Loucy (cell line): ENCODE data around the gene NLRP7.

Experiments used
- CTCF ChIP-seq: fragments of 200-600 bp; sonication (generic); conservative IDR thresholded peaks from 2 replicates; pipeline ENCODE4 v1.5.1; 2014; ENCODE audit warnings: mild to moderate bottlenecking, antibody characterized with exemption, low read length
- EZH2phosphoT487 ChIP-seq: fragments of 200-600 bp; IDR thresholded peaks from 2 replicates; pipeline ENCODE4 v1.6.1; 2018; ENCODE audit warnings: antibody characterized with exemption, mild to moderate bottlenecking, moderate library complexity, borderline replicate concordance

- TF ChIP-seq EZH2phosphoT487 (no peak), CTCF (no peak)
Measured at GRCh38 chr19:54918499-54918898, 28.8 kb downstream of the NLRP7 start.
